ENCODE measurements around the gene STKLD1. TPM values are rescaled to one million over a fixed set of nuclear protein-coding genes. Genes with fewer than 3 reads are reported as not detected.

STKLD1 gene
- total and polyA plus RNA-seq, 9 of the 15 experiments (the other 6 are each of a cell fraction or from before 2014, with no cell fraction given) = 0.10 to 0.65 (median 0.33) TPM; not detected in 2

DNA sequence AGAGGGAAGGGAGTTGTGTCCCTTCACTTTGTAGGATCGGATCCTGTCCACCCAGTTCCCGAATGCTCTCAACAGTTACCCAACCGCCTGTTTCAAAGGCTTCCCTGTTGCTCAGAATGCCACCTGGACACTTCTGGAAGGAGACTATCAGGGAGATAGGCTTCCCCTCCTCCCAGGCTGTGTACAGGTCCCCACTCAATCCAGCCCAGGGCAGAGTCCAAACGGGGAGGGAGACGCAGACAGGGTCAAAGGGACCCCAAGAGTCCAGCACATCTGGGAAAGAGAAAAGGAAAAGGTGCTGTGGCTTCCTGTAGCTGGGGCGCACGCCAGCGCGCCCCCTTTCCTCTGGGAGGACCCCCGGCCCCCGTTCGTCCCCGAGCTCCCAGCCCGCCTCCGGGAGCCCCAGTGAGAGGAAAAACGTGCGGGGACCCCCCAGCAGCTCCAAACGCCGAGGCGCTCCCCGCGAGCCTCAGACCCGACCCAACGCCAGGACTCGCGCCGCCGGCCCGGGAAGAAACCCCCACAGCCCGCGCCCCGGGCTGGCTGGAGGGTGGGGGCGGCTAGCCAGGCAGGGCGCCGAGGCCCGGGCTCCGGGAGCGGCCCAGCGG, 946 bp upstream of the STKLD1 start (continued):
- TF ChIP-seq TEAD1 (CRISPR knock-in tag; IDR thresholded peaks at IDR 0.05) (no peak), PHF20 (IDR thresholded peaks at IDR 0.05; ENCODE audit: partially characterized antibody) (no peak), RBM15 (IDR thresholded peaks at IDR 0.05; ENCODE audit: insufficient read depth, low read length) (0 out of 2 replicates have a peak, but pooled peaks have one; percentile 67), RUNX1 (IDR thresholded peaks at IDR 0.05; ENCODE audit: low read depth) (no peak), POLR2AphosphoS5 (IDR thresholded peaks at IDR 0.05; ENCODE audit: control insufficient read depth, insufficient read depth, low read depth, low read length) (no peak), PCBP1 (IDR thresholded peaks at IDR 0.05; ENCODE audit: low read depth, low read length, poor library complexity, severe bottlenecking) (no peak), KDM4B (IDR thresholded peaks at IDR 0.05; ENCODE audit: borderline replicate concordance in 2 of 2, low read depth in 1 of 2) (no peak), MTA2 (IDR thresholded peaks at IDR 0.05; ENCODE audit: low read depth) (no peak), HSF4 (CRISPR knock-in tag; IDR thresholded peaks at IDR 0.05; ENCODE audit: borderline replicate concordance) (no peak), JUNB (CRISPR knock-in tag; conservative IDR thresholded peaks at IDR 0.05) (no peak), ZNF436 (CRISPR knock-in tag; IDR thresholded peaks at IDR 0.05) (no peak), ZNF695 (CRISPR knock-in tag; IDR thresholded peaks at IDR 0.05) (no peak), ZFP30 (CRISPR knock-in tag; IDR thresholded peaks at IDR 0.05; ENCODE audit: borderline replicate concordance) (no peak), ZNF140 (CRISPR knock-in tag; IDR thresholded peaks at IDR 0.05) (no peak), HDAC1 (IDR thresholded peaks at IDR 0.05) (peak in 1 of 2 experiments; percentile 58; a peak in 1 of 4 replicates)
- TF ChIP-seq, protein P1, sequence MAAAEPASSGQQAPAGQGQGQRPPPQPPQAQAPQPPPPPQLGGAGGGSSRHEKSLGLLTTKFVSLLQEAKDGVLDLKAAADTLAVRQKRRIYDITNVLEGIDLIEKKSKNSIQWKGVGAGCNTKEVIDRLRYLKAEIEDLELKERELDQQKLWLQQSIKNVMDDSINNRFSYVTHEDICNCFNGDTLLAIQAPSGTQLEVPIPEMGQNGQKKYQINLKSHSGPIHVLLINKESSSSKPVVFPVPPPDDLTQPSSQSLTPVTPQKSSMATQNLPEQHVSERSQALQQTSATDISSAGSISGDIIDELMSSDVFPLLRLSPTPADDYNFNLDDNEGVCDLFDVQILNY (CRISPR knock-in tag; IDR thresholded peaks at IDR 0.05) = no peak
- TF ChIP-seq, protein P2, sequence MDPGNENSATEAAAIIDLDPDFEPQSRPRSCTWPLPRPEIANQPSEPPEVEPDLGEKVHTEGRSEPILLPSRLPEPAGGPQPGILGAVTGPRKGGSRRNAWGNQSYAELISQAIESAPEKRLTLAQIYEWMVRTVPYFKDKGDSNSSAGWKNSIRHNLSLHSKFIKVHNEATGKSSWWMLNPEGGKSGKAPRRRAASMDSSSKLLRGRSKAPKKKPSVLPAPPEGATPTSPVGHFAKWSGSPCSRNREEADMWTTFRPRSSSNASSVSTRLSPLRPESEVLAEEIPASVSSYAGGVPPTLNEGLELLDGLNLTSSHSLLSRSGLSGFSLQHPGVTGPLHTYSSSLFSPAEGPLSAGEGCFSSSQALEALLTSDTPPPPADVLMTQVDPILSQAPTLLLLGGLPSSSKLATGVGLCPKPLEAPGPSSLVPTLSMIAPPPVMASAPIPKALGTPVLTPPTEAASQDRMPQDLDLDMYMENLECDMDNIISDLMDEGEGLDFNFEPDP (CRISPR knock-in tag; IDR thresholded peaks at IDR 0.05) = no peak
- TF ChIP-seq, protein P3, sequence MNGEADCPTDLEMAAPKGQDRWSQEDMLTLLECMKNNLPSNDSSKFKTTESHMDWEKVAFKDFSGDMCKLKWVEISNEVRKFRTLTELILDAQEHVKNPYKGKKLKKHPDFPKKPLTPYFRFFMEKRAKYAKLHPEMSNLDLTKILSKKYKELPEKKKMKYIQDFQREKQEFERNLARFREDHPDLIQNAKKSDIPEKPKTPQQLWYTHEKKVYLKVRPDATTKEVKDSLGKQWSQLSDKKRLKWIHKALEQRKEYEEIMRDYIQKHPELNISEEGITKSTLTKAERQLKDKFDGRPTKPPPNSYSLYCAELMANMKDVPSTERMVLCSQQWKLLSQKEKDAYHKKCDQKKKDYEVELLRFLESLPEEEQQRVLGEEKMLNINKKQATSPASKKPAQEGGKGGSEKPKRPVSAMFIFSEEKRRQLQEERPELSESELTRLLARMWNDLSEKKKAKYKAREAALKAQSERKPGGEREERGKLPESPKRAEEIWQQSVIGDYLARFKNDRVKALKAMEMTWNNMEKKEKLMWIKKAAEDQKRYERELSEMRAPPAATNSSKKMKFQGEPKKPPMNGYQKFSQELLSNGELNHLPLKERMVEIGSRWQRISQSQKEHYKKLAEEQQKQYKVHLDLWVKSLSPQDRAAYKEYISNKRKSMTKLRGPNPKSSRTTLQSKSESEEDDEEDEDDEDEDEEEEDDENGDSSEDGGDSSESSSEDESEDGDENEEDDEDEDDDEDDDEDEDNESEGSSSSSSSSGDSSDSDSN (IDR thresholded peaks at IDR 0.05; ENCODE audit: borderline replicate concordance in 1 of 2, low read depth in 2 of 2, low read length in 2 of 2) = 0 out of 4 replicates have a peak, but pooled peaks of 1 of the 2 experiments have one; percentile 21
- TF ChIP-seq, protein P4, sequence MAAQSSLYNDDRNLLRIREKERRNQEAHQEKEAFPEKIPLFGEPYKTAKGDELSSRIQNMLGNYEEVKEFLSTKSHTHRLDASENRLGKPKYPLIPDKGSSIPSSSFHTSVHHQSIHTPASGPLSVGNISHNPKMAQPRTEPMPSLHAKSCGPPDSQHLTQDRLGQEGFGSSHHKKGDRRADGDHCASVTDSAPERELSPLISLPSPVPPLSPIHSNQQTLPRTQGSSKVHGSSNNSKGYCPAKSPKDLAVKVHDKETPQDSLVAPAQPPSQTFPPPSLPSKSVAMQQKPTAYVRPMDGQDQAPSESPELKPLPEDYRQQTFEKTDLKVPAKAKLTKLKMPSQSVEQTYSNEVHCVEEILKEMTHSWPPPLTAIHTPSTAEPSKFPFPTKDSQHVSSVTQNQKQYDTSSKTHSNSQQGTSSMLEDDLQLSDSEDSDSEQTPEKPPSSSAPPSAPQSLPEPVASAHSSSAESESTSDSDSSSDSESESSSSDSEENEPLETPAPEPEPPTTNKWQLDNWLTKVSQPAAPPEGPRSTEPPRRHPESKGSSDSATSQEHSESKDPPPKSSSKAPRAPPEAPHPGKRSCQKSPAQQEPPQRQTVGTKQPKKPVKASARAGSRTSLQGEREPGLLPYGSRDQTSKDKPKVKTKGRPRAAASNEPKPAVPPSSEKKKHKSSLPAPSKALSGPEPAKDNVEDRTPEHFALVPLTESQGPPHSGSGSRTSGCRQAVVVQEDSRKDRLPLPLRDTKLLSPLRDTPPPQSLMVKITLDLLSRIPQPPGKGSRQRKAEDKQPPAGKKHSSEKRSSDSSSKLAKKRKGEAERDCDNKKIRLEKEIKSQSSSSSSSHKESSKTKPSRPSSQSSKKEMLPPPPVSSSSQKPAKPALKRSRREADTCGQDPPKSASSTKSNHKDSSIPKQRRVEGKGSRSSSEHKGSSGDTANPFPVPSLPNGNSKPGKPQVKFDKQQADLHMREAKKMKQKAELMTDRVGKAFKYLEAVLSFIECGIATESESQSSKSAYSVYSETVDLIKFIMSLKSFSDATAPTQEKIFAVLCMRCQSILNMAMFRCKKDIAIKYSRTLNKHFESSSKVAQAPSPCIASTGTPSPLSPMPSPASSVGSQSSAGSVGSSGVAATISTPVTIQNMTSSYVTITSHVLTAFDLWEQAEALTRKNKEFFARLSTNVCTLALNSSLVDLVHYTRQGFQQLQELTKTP (IDR thresholded peaks at IDR 0.05; ENCODE audit: low read depth in 1 of 2, partially characterized antibody in 2 of 2) = no peak

Data from K562 (cell line).